ENCODE measurements around the gene RABL3.
"Not testable (repeated sequence)": the region's sequence is repeated elsewhere in the genome, so short reads cannot be mapped to it uniquely, and the experiment has no call there.

The RABL3 gene

GRCh38 chr3:120742198-120742848 lies at the start of gene RABL3, which contains the start of gene GTF2E1:
TSS of gene RABL3 (minus strand) at chr3:120742516. CDS start at chr3:120742507, 9 bp downstream.
TSS of gene GTF2E1 (plus strand) at chr3:120742744. CDS start at chr3:120750553, 7,809 bp downstream.
- Histone ChIP-seq H3K9ac (ENCODE audit: low read depth, low read length) (peak within 1 kb of the TSS; percentile 83), H3K27ac (ENCODE audit: low read length) (peak within 1 kb of the TSS; percentile 98), H3K4me2 (ENCODE audit: insufficient read depth, low read length) (peak within 1 kb of the TSS; percentile 85), H3K4me1 (ENCODE audit: insufficient read depth, low read length) (peaks cover 28% of the 10 kb centered on the region), H4K20me1 (ENCODE audit: insufficient read depth, low read length) (no peaks in the 10 kb centered on the region), H3K4me3 (ENCODE audit: low read depth in 1 of 2, low read length in 2 of 2) (peak within 1 kb of the TSS; percentile 82 to 93), H3K36me3 (ENCODE audit: insufficient read depth, low read length) (peaks cover 11% of the 10 kb centered on the region), H3K27me3 (ENCODE audit: insufficient read depth, low read length, poor library complexity) (no peaks in the 10 kb centered on the region), H2AFZ (ENCODE audit: low read depth, low read length) (peak within 1 kb of the TSS; percentile 95), H3K9me3 (ENCODE audit: insufficient read depth, low read length, severe bottlenecking) (no peaks in the 10 kb centered on the region), H3K79me2 (ENCODE audit: insufficient read depth, low read length) (peaks cover 58% of the 10 kb centered on the region)
- peak; percentile 97 for ATAC-seq (ENCODE audit: insufficient read depth, low read depth)
- DNase-seq = peak; percentile 98
- TF ChIP-seq EZH2 (IDR thresholded peaks at IDR 0.05; ENCODE audit: borderline replicate concordance, low read depth, low read length, severe bottlenecking) (no peak), CTCF (IDR thresholded peaks at IDR 0.05; ENCODE audit: borderline replicate concordance, extremely low read depth, low read length, poor library complexity, severe bottlenecking) (no peak)

GRCh38 chr3:120791913-120792312 lies 49.6 kb upstream of the RABL3 start:
- Histone ChIP-seq H3K36me3 (ENCODE audit: insufficient read depth, low read length) (no peaks in the 10 kb centered on the region), H3K27me3 (ENCODE audit: insufficient read depth, low read length, poor library complexity) (no peaks in the 10 kb centered on the region), H3K9ac (ENCODE audit: low read depth, low read length) (no peak overlapping the region), H3K9me3 (ENCODE audit: insufficient read depth, low read length, severe bottlenecking) (no peaks in the 10 kb centered on the region), H3K4me1 (ENCODE audit: insufficient read depth, low read length) (no peaks in the 10 kb centered on the region), H2AFZ (ENCODE audit: low read depth, low read length) (no peak overlapping the region), H3K79me2 (ENCODE audit: insufficient read depth, low read length) (no peaks in the 10 kb centered on the region), H3K4me2 (ENCODE audit: insufficient read depth, low read length) (no peak overlapping the region), H3K27ac (ENCODE audit: low read length) (no peak overlapping the region), H3K4me3 (ENCODE audit: low read depth in 1 of 2, low read length in 2 of 2) (no peak overlapping the region), H4K20me1 (ENCODE audit: insufficient read depth, low read length) (no peaks in the 10 kb centered on the region)
- no peak for ATAC-seq (ENCODE audit: insufficient read depth, low read depth)
- DNase-seq = no peak
- TF ChIP-seq EZH2 (IDR thresholded peaks at IDR 0.05; ENCODE audit: borderline replicate concordance, low read depth, low read length, severe bottlenecking) = no peak
- no peak for TF ChIP-seq CTCF (IDR thresholded peaks at IDR 0.05; ENCODE audit: borderline replicate concordance, extremely low read depth, low read length, poor library complexity, severe bottlenecking)

- no peak overlapping the region for H3K9ac ChIP-seq (ENCODE audit: low read depth, low read length)
- DNase-seq = no peak
- H3K27me3 ChIP-seq (ENCODE audit: insufficient read depth, low read length, poor library complexity) = no peaks in the 10 kb centered on the region
- no peak overlapping the region for H3K27ac ChIP-seq (ENCODE audit: low read length)
- no peak for TF ChIP-seq CTCF (IDR thresholded peaks at IDR 0.05; ENCODE audit: borderline replicate concordance, extremely low read depth, low read length, poor library complexity, severe bottlenecking)
- no peak for TF ChIP-seq EZH2 (IDR thresholded peaks at IDR 0.05; ENCODE audit: borderline replicate concordance, low read depth, low read length, severe bottlenecking)
- H3K4me2 ChIP-seq (ENCODE audit: insufficient read depth, low read length) = no peak overlapping the region
- H3K9me3 ChIP-seq (ENCODE audit: insufficient read depth, low read length, severe bottlenecking) = no peaks in the 10 kb centered on the region
- no peaks in the 10 kb centered on the region for H3K36me3 ChIP-seq (ENCODE audit: insufficient read depth, low read length)
- no peaks in the 10 kb centered on the region for H3K79me2 ChIP-seq (ENCODE audit: insufficient read depth, low read length)
- no peaks in the 10 kb centered on the region for H3K4me1 ChIP-seq (ENCODE audit: insufficient read depth, low read length)
- no peaks in the 10 kb centered on the region for H4K20me1 ChIP-seq (ENCODE audit: insufficient read depth, low read length)
- no peak for ATAC-seq (ENCODE audit: insufficient read depth, low read depth)
- no peak overlapping the region for H2AFZ ChIP-seq (ENCODE audit: low read depth, low read length)
- no peak overlapping the region for H3K4me3 ChIP-seq (ENCODE audit: low read depth in 1 of 2, low read length in 2 of 2)
These were observed 48.7 kb upstream of the RABL3 start for GRCh38 chr3:120791010-120791409.

- not testable (repeated sequence) for H3K4me1 ChIP-seq (ENCODE audit: insufficient read depth, low read length); H3K79me2 ChIP-seq (ENCODE audit: insufficient read depth, low read length); ATAC-seq (ENCODE audit: insufficient read depth, low read depth); H3K9ac ChIP-seq (ENCODE audit: low read depth, low read length); DNase-seq; H3K27me3 ChIP-seq (ENCODE audit: insufficient read depth, low read length, poor library complexity); H3K9me3 ChIP-seq (ENCODE audit: insufficient read depth, low read length, severe bottlenecking); H3K27ac ChIP-seq (ENCODE audit: low read length); H2AFZ ChIP-seq (ENCODE audit: low read depth, low read length); H3K4me2 ChIP-seq (ENCODE audit: insufficient read depth, low read length); H4K20me1 ChIP-seq (ENCODE audit: insufficient read depth, low read length); H3K4me3 ChIP-seq (ENCODE audit: low read depth in 1 of 2, low read length in 2 of 2)
- H3K36me3 ChIP-seq (ENCODE audit: insufficient read depth, low read length) = peaks cover 22% of the 10 kb centered on the region
These were observed 43.5 kb upstream of the RABL3 start for GRCh38 chr3:120785832-120786231.

Data from DND-41 (cell line).